Fibroblast of mammary gland (primary cell): ENCODE results near the gene DNAJC1.
A peak's percentile ranks its signal among the peaks of the same experiment; 100 is the strongest.

Experiments
- DNase-seq: peaks from one replicate; pipeline ENCODE4 v3.0.0-alpha.2; 2010; ENCODE audit warnings: low read depth
- H3K4me3 ChIP-seq: 2 replicates; pipeline ENCODE4 v1.5.1; 2011; ENCODE audit warnings: low read depth, mild to moderate bottlenecking, low read length, moderate library complexity; ENCODE audit not compliant: control insufficient read depth
- CTCF ChIP-seq: conservative IDR thresholded peaks from 2 replicates; pipeline ENCODE4 v1.5.1; 2011; ENCODE audit warnings: low read depth, low read length, inconsistent platforms; ENCODE audit not compliant: control insufficient read depth, insufficient read depth

The DNAJC1 gene

GRCh38 chr10:21832821-21833130 lies 170.8 kb downstream of the DNAJC1 start:
- TF ChIP-seq CTCF = no peak
- peak; percentile 31 for DNase-seq
- no peak overlapping the region for H3K4me3 ChIP-seq

DNA sequence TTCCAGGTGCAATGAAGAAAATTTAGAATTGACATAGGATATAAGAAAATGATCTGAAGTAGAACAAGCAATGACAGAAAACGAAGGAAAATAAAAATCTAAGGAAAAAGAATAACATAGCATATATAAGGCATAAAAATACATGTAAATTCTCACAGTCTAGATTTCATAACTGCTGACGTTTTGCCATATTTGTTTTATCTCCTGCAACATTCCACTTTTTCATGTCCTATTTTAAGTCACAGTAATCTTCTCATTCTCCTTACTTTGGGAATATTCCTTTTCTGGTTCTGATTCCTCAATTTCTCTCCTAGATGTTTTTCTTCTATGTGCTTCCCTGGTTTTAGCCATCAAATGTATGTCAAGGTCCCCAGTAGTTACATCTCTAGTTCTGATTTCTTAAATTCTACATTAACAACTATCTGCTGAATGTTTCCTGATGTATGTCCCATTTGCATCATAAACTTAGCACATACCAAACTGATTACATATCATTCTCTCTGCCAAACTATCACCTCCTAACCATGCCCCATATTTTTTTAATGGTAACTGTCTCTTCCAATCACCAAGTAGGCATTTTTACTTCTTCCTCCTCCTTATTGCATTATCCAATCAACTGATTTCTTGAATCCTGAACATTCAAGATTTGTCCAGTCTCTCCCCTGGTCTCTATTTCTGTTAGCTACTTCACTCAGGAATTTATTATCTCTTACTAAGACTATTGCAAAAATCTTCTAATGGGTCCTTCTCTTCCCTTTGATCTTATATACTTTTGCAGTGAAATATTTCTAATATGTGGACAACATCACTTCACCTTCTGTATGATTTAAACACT lies 171.3 kb downstream of the DNAJC1 start:
- TF ChIP-seq CTCF = no peak
- no peak overlapping the region for H3K4me3 ChIP-seq
- DNase-seq = peak; percentile 59

GRCh38 chr10:21830037-21830436 lies 173.5 kb downstream of the DNAJC1 start:
- TF ChIP-seq CTCF = no peak
- no peak for DNase-seq
- no peak overlapping the region for H3K4me3 ChIP-seq

- no peak for TF ChIP-seq CTCF
- H3K4me3 ChIP-seq = no peak overlapping the region
- no peak for DNase-seq
Measured at GRCh38 chr10:21827308-21827707, 176.2 kb downstream of the DNAJC1 start.

- TF ChIP-seq CTCF = no peak
- H3K4me3 ChIP-seq = no peak overlapping the region
- DNase-seq = no peak
Measured at GRCh38 chr10:21826725-21827124, 176.8 kb downstream of the DNAJC1 start.

DNA sequence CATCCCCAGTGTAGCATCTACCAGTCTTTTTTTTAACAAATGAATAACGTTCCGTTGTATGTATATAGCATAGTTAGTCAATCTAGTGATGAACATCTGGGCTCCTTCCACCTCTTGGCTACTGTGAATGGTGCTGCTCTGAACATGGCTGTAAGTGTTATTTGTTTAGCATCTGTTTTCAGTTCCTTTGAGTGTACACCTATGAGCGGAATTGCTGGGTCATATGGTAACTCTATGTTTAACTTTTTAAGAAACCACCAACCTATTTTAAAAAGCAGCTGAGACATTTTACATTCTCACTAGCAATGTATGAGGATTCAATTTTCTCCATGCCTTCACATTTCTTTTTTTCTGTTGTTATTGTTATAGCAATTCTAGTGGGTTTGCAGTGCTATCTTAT lies 178.2 kb downstream of the DNAJC1 start:
- H3K4me3 ChIP-seq = no peak overlapping the region
- no peak for TF ChIP-seq CTCF
- no peak for DNase-seq
